HEK293T (cell line): Measurements from ENCODE around the gene TSPAN17.

Experiments used
- CTBP1 ChIP-seq: fragments of 450-650 bp; IDR thresholded peaks from 2 replicates; pipeline ENCODE4 v1.6.1; 2016; ENCODE audit warnings: borderline replicate concordance
- FOXM1 ChIP-seq: fragments of 450-650 bp; IDR thresholded peaks from 2 replicates; pipeline ENCODE4 v1.6.1; 2017; ENCODE audit warnings: mild to moderate bottlenecking, borderline replicate concordance
- HDGF ChIP-seq: fragments of 450-650 bp; IDR thresholded peaks from 2 replicates; pipeline ENCODE4 v1.6.1; 2017; ENCODE audit warnings: antibody characterized with exemption, borderline replicate concordance
- NFRKB ChIP-seq: fragments of 450-650 bp; IDR thresholded peaks from 2 replicates; pipeline ENCODE4 v1.6.1; 2016; ENCODE audit warnings: mild to moderate bottlenecking, moderate library complexity
- SP1 ChIP-seq: fragments of 450-650 bp; IDR thresholded peaks from 2 replicates; pipeline ENCODE4 v1.6.1; 2017

DNA sequence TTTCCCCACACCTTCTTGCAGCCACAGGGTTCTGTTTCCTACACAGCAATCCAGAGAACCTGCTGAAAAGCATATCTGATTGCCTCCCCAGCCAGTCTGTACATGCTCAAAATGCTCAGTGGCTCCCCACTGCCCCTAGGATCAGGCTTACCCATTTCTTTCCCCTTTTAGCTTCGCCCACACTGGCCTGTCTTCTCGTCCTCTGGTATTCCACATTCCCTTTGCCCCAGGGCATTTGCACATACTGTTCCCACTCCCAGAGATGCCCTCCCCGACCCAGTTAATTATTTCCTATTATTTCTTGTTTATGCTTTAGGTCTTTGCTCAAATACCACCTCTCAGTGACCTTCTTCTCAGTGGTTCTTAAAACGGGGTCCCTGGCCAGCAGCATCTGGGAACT lies 6.7 kb upstream of the TSPAN17 start:
- TF ChIP-seq NFRKB (no peak), SP1 (no peak), FOXM1 (no peak), HDGF (no peak), CTBP1 (no peak)
